Uterus (tissue), 4 donors: ENCODE data around the gene SLC25A6. TPM values are rescaled to one million over a fixed set of nuclear protein-coding genes. Genes with fewer than 3 reads are reported as not detected.

ENCODE experiments used
- DNase-seq, 2 donors: peaks; one replicate each; pipeline ENCODE4 v3.0.0-alpha.2; 2019 to 2020
- H3K27ac ChIP-seq, 2 donors: fragments of 200-600 bp; sonication (generic); 1 replicate in 1 of 2; 2 replicates in 1 of 2; pipeline ENCODE4 v1.5.1; 2016 to 2018
- H3K27me3 ChIP-seq, 2 donors: fragments of 200-600 bp; sonication (generic); one replicate each; pipeline ENCODE4 v1.5.1; 2018 to 2019; ENCODE audit warnings: control low read depth in 1 of 2
- H3K36me3 ChIP-seq, 2 donors: fragments of 200-600 bp; sonication (generic); one replicate each; pipeline ENCODE4 v1.5.1; 2019; ENCODE audit warnings: control low read depth in 1 of 2
- H3K4me1 ChIP-seq, 2 donors: fragments of 200-600 bp; sonication (generic); one replicate each; pipeline ENCODE4 v1.5.1; 2018 to 2019; ENCODE audit warnings: control low read depth in 1 of 2
- H3K4me3 ChIP-seq, 2 donors: fragments of 200-600 bp; sonication (generic); 1 replicate in 1 of 2; 2 replicates in 1 of 2; pipeline ENCODE4 v1.5.1; 2018 to 2019; ENCODE audit warnings: mild to moderate bottlenecking in 1 of 2
- H3K9me3 ChIP-seq, 2 donors: fragments of 200-600 bp; sonication (generic); one replicate each; pipeline ENCODE4 v1.5.1; 2019; ENCODE audit warnings: control low read depth in 1 of 2
- CTCF ChIP-seq, 4 experiments: fragments of 200-600 bp in 2 of 4; fragments of 450-650 bp in 2 of 4; sonication (generic) in 2 of 4; IDR thresholded peaks; one replicate each; pipeline ENCODE4 v1.5.1; 2016 to 2019; ENCODE audit warnings: antibody characterized with exemption in 4 of 4, mild to moderate bottlenecking in 2 of 4, moderate library complexity in 1 of 4
- POLR2A ChIP-seq, 2 donors: fragments of 450-650 bp; IDR thresholded peaks; one replicate each; pipeline ENCODE4 v1.6.1; 2016; ENCODE audit warnings: antibody characterized with exemption in 2 of 2, mild to moderate bottlenecking in 1 of 2, moderate library complexity in 1 of 2
- intact Hi-C: fragments of 100-400 bp; cut with DNase I; formaldehyde crosslinking; loops from one replicate; pipeline ENCODE4 v1.15.1; 2023; ENCODE audit warnings: low total_unique reads
- total RNA-seq, 4 donors: library from RNA; depleted of rRNA in 3 of 4; stranded (reverse); fragments of >200 nt in 3 of 4; gene quantifications; one replicate each; pipeline versions ENCODE4 v1.1.0 to v1.2.4, GENCODE V29; 2014 to 2023
- donor health status: DM: yes; HTN: yes; CAD: no.

The SLC25A6 gene
- total RNA-seq, 4 donors from 2014 or later, result 140 to 289 (median 207) TPM

- Histone ChIP-seq H3K4me1 (peaks cover 0 to 11% of the 10 kb centered on the region in 2 donors), H3K9me3 (no peaks in the 10 kb centered on the region), H3K27me3 (no peaks in the 10 kb centered on the region), H3K27ac (no peak overlapping the region), H3K4me3 (no peak overlapping the region), H3K36me3 (no peaks in the 10 kb centered on the region)
- DNase-seq, result no peak
- intact Hi-C loops, result no loop called here
- TF ChIP-seq POLR2A (IDR thresholded peaks at IDR 0.05) (no peak), CTCF (IDR thresholded peaks at IDR 0.05) (no peak)
These were observed 5.4 kb downstream of the SLC25A6 start for GRCh38 chrX:1386338-1387127.

- Histone ChIP-seq H3K27ac (no peak overlapping the region), H3K4me1 (peaks cover 0 to 4% of the 10 kb centered on the region in 2 donors), H3K9me3 (no peaks in the 10 kb centered on the region), H3K36me3 (no peaks in the 10 kb centered on the region), H3K27me3 (no peaks in the 10 kb centered on the region), H3K4me3 (no peak overlapping the region)
- no peak for DNase-seq
- intact Hi-C loops, result no loop called here
- no peak for TF ChIP-seq CTCF (IDR thresholded peaks at IDR 0.05)
- no peak for TF ChIP-seq POLR2A (IDR thresholded peaks at IDR 0.05)
These were observed 6.4 kb downstream of the SLC25A6 start for GRCh38 chrX:1385253-1386223.

- Histone ChIP-seq H3K36me3 (no peaks in the 10 kb centered on the region), H3K4me3 (no peak overlapping the region), H3K9me3 (no peaks in the 10 kb centered on the region), H3K4me1 (no peaks in the 10 kb centered on the region), H3K27ac (no peak overlapping the region), H3K27me3 (no peaks in the 10 kb centered on the region)
- intact Hi-C loops, result no loop called here
- TF ChIP-seq CTCF (IDR thresholded peaks at IDR 0.05) (no peak), POLR2A (IDR thresholded peaks at IDR 0.05) (no peak)
- DNase-seq, result no peak
These were observed 7.2 kb downstream of the SLC25A6 start for GRCh38 chrX:1384658-1385252.

- Histone ChIP-seq H3K27ac (no peak overlapping the region), H3K27me3 (no peaks in the 10 kb centered on the region), H3K9me3 (no peaks in the 10 kb centered on the region), H3K4me1 (no peaks in the 10 kb centered on the region), H3K36me3 (no peaks in the 10 kb centered on the region), H3K4me3 (no peak overlapping the region)
- TF ChIP-seq CTCF (IDR thresholded peaks at IDR 0.05) (no peak), POLR2A (IDR thresholded peaks at IDR 0.05) (no peak)
- intact Hi-C loops, result no loop called here
- DNase-seq, result no peak
These were observed 11.2 kb downstream of the SLC25A6 start for GRCh38 chrX:1380672-1381233.
